ENCODE data around the gene ZNF800.

- no peak for TF ChIP-seq TAF1 (IDR thresholded peaks at IDR 0.05; ENCODE audit: borderline replicate concordance, low read depth, low read length)
- no peak for TF ChIP-seq POLR2AphosphoS5 (IDR thresholded peaks at IDR 0.05; ENCODE audit: low read depth, low read length)
- TF ChIP-seq POLR2A (IDR thresholded peaks at IDR 0.05; ENCODE audit: low read depth, low read length): no peak
Observed at GRCh38 chr7:127437241-127437640, 44.7 kb upstream of the ZNF800 start.
